HG02884 (cell line): Measurements from ENCODE around the gene CAMTA2.

Source experiments
- ATAC-seq: cut with Tn5 transposase; IDR thresholded peaks from one replicate; pipeline ENCODE4 v1.9.1; 2021; ENCODE audit warnings: mild to moderate bottlenecking, moderate library complexity; ENCODE audit not compliant: unreplicated experiment

Gene CAMTA2

DNA sequence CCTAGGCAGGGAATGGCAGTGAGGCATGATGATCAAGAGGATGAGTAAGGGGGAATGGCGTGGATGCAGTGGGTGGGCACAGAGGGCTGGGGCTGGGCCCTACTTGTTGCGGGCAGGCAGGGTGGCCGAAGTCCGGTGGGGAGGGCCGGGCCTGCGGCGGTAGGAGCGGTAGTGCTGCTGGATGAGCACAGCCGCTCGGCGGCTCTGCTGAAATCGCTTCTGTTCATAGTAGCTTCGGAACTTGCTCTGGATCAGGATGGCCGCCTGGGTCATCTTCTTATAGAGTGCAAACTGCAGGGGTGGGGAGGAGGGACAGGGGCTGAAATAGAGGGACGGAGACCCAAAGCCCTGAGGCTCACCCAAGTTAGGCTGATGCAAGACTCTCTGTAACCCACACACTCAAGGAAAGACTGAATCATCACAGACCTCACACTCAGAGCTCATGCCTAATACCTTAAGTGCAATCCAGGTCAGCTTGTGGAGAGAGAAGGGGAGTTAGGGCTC is 18.4 kb downstream of the CAMTA2 start:
- ATAC-seq, result no peak

DNA sequence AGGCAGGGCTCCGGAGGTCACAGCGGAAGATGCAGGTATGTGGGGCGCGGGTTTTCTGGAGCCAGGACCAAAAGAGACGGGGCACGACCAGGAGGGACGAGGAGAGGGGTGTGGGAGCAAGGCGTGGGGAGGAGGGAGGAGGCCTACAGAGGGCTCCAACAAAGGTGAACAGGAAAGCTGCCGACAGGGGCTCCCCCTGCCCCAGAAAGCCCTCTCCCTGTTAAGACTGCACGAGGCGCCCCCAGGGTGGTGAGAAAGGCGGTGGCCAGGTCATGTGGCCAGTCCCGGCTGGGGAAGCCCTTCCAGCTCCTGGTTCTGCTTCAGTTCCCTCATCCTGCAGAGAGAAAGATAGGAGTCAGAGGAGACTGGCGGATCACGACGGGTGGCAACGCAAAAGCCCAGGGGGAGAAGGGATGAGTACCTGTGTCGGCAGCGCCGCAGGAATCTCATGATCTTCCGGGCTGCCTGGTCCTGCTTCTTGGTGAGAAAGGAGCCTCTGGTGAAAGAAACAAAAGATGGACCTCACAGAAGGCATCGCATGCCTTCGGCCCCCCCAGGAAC is 18.9 kb downstream of the CAMTA2 start:
- no peak for ATAC-seq

DNA sequence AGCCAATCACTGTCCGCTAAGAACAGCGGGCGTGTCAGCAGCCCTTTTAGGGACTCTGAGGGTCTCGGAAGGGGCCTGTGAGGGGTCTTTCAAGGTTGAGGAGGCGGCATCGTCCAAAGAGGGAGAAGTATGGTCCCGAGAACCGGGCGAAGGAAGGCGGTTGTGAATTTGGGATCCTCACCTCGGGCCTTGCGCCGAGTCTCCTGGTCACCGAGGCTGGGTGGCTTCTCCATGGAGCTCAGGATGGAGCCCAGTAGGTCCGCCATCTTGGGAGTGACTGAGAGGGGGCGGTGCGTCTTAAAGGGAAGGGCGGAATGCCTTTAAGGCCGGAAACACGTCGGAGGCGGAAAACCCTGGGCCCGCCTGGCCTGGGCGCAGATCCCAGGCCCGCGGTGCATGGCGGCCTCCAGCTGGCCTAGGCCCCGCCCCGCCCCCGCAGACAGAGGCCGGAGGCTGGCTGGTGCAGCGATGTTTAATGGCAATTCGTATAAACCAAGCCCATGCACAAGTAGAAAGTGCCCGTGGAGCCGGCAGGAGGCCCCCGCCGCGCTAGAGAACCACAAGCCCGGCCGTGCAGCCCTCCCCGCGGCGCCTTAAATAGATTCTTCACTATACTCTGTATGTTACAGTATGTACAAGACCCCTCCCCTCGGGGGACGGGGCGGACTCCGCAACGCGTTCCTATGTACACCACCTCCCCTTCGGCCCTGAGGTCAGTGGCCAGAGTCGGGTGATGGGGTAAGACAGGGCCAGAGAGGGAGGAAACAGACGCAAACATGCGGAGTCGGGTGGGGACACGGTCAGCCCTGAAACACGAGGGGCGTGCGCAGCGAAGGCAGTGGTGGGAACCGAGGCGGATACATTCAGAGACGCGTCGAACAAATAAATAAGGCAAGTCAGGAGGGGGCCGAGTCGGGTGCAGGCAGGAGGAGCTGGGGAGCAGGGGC is 19.7 kb downstream of the CAMTA2 start, which contains the start of gene SPAG7:
Gene SPAG7, minus strand, starts transcription at position 279 of the 947 bp plus-strand sequence. Its CDS starts 13 bp downstream, at position 266.
- ATAC-seq, result peak; percentile 51

DNA sequence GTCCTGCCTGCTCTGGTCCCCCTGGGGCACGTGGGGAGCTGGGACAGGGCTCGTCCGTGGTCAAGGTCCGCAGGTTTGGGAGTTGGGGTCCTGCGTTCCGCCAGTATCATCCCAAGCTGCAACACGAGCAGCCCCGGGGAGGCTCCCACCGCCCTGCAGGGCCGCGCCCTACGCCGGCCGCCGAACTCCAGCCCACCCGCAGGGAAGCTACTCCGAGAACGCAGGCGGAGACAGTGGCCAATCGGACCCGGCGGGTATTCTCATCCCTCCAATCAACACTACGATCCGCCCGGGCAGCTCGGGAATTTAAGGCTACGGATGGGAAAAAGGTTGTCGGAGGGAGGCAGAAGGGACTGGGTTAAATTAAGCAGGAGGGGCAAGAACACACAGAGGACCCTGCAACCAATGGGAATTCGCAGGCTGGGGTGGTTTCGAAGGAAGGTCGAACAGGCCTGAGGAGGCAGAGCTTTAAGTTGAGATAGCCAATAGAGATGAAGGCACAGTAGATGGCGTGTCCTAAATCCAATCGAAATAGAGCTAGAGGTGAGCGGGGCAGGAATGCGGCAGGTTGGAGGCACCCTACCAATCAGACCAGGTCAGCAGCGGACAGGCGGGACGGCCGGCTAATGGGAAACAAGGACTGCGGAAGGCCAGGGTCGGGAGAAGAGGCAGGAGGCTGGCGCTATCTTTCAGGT is 20.5 kb downstream of the CAMTA2 start:
- peak; percentile 72 for ATAC-seq

DNA sequence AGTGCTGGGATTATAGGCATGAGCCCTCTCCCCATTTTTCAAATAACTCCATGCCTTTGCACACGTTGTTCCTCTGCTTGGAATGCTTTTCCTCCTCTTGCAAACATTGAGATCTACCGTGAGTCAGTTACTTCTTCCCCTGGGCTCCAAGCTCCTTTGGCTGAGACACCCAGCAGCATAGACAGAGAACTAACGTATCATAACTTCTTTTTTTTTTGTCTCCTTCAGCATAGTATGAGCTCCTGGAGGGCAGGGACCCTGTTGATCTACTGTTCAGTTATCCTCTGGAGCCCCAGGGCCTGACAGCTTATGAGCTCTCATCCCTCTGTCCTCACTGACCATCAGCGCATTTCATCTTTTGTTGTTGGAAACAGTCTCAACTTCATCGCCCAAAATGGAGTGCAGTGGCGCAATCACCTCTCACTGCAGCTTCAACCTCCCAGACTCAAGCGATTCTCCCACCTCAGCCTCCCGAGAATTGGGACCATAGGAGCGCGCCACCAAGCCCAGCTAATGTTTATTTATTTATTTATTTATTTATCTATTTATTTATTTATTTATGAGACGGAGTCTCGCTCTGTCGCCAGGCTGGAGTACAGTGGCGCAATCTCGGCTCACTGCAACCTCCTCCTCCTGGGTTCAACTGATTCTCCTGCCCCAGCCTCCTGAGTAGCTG is 22.0 kb downstream of the CAMTA2 start:
- no peak for ATAC-seq

DNA sequence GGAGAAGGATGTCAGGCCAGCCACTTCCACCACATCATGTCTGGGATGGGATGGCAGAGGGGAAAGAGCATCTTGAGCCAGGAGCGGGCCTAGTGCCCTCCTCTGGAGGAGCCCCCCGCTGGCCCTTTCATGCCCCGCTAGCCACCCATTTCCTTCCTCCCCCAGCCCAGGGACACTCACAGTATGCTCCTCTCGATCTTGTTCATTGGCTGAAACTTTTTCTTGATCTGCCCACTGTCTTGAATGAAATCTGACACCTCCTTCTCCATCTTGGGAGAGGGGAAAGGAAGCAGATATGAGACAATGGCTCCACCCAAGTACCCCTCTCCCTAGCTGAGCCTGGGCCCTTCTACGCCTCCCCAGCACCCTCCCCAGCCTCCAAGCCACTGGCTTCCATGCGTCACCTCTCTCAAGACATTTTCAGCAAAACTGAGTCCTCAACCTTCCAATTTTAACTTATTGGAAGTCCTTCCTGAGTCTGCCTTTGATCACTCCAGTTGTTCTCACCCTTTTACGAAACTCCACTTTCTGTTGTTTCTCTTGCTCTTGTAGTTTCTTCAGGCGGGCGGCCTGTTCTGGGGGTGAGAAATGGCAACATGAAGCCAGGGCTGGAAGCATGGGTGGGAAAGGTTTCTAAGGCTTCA is 27.1 kb downstream of the CAMTA2 start:
- ATAC-seq, result no peak

DNA sequence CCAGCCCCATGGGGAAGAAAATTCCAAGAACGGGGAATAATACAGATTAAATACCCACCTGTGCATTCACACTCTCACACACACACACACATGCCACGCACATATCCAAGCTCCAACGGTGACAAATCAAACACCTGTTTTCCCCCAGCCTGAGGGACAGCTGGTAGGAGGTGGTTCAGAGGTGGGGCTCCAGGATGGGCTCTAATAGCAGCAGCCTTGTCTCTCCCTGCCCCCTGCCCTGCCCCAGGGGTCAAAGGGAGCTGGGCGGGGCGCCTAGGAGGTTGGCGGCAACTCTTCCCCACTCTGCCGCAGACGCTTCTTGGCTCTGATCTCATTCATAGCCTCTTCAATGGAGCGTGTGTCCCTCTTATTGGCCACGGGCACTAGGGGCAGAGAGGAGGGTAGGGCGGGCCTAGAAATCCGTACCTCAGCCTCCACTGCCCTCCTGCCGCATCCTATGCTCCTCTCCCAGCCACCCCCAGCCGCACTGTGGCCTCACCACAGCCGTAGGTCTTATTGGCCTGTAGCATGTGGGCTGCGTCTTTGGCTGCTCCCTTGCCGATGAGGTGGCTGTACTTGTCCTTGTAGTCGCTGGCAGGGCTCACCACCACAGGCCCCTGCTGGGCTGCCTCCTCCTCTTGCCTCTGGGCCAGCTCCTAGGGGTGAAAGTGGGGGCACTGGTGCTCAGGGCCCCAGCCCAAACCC is 28.1 kb downstream of the CAMTA2 start:
- no peak for ATAC-seq

DNA sequence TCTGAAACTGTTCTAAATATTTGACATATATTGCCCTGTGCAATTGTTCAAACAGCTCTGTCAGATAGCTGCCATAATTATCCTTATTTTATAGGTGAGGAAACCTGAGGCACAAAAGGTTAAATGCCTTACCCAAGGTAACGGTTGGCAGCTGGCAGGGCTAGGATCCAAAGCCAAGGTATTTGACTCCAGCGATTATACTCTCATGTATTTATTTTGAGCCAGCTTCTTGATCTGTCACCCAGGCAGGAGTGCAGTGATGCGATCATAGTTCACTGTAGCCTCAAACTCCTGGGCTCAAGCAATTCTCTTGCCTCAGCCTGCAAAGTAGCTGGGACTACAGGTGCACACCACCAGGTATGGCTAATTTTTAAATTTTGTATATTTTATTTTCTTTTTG is 29.4 kb downstream of the CAMTA2 start:
- ATAC-seq, result no peak

DNA sequence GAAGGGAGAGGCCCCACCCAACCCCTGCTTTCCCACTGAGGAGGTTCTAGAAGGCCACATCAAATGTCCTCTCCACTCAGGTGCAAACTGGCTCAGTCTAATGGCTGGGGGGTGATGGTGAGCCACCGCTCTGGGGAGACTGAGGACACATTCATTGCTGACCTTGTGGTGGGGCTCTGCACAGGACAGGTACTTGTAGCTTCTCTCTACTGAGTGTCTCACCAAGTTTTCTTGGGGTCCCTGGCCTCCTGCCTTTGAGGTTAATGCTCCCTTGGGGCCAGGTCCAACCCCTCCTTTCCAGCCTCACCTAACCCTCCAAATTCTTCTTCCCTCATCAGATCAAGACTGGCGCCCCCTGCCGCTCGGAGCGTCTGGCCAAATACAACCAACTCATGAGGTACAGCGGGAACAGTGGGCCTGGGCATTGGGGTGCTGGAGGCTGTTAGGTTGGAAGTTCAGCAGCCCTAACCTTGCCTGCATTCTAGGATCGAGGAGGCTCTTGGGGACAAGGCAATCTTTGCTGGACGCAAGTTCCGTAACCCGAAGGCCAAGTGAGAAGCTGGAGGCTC is 30.9 kb downstream of the CAMTA2 start:
- no peak for ATAC-seq

DNA sequence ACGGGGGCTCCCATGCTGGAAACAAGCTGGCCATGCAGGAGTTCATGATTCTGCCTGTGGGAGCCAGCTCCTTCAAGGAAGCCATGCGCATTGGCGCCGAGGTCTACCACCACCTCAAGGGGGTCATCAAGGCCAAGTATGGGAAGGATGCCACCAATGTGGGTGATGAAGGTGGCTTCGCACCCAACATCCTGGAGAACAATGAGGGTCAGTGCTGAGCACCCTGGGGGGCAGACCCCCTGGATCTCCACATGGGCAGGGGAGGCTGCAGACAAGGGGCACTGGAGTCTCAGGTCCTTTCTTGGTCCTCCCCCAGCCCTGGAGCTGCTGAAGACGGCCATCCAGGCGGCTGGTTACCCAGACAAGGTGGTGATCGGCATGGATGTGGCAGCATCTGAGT is 32.4 kb downstream of the CAMTA2 start:
- ATAC-seq, result no peak

DNA sequence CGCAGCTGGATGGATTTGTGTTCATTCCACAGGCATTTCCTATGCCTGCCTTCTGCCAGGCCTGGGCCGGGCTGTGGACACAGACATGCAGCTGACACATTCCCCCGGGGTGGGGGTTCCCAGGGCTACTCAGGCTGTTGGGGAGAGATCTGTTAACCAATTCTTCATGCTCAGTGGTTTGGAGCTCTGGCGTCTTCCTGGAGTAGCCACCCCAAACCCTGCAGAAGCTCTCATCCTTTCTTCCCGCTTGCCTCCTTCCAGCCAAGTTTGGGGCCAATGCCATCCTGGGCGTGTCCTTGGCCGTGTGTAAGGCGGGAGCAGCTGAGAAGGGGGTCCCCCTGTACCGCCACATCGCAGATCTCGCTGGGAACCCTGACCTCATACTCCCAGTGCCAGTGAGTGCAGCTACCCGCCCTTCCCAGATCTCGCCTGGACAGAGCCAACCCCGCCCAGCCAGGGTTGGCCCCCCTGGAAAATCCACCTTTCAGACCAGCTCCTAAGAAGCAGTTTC is 34.0 kb downstream of the CAMTA2 start:
- no peak for ATAC-seq

DNA sequence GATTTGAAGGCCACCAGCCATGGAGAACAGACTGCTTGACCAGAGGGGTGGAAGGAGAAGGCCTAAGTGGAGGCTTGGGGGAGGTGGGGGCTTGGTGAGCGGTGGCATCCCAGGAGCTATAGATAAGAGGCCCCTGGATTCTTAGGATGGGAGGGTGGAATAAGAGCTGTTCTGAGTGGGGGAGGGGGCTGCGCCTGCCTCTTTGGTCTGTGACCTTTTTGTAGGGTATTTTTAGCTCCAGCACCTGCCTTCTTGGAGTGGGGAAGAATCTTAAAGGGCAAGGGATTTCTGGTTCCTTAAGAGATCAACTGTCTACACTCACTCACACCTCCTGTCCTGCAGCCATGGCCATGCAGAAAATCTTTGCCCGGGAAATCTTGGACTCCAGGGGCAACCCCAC is 36.0 kb downstream of the CAMTA2 start:
- ATAC-seq, result no peak

DNA sequence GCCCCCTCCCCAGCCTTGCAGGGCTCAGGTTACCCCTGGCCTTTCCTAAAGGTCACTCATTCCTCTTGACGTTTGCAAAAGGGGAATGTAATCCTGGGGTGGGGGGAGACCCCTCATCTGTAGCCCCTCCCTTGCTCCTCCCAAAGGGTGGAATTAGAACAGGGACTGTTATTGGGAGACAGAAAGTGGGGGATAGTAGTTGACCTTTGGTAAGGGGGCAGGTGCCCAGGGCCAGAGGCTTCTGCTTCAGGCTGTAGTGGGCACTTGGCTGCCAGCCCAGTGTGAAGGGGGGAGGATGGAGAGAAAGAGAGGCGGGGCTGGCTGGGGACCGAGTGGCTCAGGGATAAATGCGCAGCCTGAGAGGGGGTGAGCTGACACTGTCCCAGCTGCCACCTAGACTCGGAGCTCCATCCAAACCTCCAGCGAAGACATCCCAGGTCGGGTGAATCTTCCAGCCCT is 36.7 kb downstream of the CAMTA2 start, which contains the start of gene ENO3:
Gene ENO3, plus strand, starts transcription at position 374 of the 459 bp plus-strand sequence. CDS start 711 bp downstream, outside the sequence.
- no peak for ATAC-seq

DNA sequence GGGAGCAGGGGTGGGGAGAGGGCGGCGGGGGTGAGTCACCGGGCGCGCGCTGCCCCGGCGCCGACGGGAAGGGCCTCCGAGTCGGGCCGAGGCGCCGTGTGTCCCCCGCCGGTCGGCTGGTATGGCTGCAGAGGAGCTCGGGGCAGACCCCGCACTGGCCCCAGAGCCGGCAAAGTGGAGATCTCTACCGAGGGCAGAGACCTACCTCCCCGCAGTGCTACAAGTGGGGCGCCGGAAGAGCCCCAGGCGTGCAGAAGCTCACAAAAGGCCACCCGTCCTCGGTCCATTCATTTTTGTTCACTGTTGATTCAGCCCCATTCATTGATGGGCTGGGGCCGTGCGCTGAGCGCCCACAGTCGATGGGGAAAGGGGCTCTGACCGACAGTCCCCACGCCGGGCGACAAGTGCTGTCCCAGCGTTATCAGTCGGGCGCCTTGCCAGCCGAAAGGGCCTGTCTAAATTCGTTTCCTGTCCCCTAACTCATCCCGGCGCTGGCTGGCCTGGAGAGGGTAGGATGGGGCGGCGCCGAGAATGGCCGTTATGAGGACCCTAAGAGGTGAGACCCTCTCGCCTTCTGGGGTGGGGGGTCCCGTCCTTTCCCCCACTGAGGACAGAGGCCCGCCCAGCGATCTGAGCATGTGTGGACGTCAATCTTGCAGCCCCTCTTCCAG is 37.3 kb downstream of the CAMTA2 start:
- no peak for ATAC-seq

DNA sequence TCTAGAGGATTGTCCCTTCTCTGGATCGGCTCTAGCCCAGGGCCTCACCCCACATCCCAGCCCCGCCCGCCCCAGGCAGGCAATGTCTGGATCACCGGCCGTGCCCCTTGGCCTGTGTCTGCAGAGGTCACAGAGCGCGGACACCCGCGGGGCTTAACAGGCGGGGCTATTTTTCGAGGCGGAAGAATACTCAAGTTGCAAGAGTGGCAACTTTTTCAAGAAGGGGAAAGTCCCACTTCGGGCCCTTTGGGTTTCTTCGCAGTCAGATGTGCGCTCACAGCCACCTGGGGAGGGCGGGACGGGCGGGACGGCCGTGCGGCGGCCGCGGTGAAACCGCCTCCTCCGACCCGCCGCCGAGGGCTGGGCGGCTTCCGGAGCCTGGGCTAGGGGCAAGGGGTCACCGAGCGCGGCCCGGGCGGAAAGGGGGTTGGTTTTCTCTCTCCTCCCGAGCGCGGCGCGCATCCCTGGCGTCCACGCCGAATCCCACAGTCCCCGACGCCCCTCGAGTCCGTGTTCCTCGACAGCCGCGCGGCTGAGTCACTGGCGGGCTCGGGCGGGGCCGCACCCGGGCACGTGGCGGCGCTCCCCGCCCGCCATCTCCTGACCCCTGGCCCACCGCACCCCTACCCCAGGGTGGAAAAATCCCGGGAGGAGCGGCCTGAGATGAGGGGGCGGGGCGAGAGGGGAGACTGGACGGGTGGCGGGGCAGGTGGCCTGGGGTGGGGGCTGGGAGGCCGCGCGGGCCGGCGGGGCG is 38.0 kb downstream of the CAMTA2 start:
- ATAC-seq, result no peak

DNA sequence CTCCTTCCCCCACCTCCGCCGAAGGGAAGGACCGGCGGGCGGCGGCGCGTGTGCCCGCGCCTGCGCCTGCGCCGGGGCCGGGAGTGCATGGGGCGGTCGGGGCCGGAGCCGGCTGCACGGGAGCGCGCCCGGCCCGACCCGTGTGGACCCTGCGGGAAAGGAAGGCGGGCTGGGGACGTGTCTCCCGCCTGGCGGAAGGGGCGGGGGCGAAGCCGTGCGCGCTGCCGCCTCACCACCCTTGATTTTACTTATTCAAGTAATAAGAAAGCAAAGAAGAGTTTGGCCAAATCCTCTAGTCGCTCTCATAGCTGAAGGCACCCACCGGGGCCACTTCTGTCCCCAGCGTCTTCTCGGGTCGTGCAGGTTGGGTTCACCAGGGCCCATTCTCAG is 38.5 kb downstream of the CAMTA2 start:
- ATAC-seq, result no peak

DNA sequence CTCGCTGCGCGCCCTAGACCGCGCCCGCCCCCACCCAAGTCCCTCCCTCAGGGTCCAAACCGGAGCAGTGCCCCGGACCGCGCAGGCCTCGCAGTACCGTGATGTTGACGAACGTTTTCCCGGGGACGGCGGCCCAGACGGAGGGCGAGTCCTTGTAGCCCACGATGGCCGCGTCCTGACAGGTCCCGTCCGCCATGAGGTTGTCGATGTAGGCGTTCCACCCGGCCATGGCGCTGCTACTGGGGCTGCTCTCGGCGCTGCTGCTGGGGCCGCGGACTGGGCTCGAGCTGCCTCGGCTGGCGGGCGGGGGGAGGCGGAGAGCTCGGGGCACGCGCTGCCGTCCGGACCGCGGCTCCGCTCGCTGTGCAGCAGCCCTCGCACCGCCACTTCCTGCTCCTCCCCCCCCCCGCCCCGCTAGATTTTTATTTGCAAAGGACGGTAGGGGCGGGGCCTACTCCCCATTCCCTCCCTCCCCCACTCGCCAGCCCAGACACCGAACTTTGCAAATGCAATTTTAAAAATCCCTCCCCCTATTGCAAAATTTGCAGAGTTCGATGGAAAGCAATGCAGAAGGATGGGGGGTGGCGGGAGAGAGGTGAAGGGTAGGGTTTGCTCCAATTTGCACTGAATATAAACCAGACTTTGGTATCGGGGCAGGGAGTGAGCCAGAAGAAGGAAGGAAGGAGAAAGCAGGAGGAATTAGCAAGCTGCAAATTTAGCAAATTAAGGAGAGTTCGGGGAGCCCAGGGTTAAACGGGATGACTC is 39.1 kb downstream of the CAMTA2 start, which contains the start of gene PFN1:
Gene PFN1, minus strand, starts transcription at position 365 of the 765 bp plus-strand sequence. Its CDS starts 136 bp downstream, at position 229.
- ATAC-seq, result no peak
